ENCODE results near the gene SNX30.

DNA sequence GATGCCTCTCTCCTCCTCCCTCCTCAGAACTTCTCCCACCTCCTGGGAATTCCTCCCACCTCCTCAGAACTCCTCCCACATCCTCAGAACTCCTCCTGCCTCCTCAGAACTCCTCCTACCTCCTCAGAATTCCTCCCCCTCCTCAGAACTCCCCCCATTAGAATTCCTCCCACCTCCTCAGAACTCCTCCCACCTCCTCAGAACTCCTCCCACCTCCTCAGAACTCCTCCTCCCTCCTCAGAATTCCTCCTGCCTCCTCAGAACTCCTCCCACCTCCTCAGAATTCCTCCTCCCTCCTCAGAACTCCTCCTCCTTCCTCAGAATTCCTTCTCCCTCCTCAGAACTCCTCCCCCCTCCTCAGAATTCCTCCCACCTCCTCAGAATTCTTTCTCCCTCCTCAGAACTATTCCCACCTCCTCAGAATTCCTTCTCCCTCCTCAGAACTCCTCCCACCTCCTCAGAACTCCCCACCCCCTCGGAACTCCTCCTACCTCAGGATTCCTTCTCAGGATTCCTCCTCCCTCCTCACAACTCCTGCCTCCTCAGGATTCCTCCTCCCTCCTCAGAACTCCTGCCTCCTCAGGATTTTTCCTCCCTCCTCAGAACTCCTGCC lies 116.2 kb downstream of the SNX30 start:
- TF ChIP-seq, protein P1, sequence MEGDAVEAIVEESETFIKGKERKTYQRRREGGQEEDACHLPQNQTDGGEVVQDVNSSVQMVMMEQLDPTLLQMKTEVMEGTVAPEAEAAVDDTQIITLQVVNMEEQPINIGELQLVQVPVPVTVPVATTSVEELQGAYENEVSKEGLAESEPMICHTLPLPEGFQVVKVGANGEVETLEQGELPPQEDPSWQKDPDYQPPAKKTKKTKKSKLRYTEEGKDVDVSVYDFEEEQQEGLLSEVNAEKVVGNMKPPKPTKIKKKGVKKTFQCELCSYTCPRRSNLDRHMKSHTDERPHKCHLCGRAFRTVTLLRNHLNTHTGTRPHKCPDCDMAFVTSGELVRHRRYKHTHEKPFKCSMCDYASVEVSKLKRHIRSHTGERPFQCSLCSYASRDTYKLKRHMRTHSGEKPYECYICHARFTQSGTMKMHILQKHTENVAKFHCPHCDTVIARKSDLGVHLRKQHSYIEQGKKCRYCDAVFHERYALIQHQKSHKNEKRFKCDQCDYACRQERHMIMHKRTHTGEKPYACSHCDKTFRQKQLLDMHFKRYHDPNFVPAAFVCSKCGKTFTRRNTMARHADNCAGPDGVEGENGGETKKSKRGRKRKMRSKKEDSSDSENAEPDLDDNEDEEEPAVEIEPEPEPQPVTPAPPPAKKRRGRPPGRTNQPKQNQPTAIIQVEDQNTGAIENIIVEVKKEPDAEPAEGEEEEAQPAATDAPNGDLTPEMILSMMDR (IDR thresholded peaks at IDR 0.05; ENCODE audit: borderline replicate concordance, extremely low read depth, low read length, poor library complexity, severe bottlenecking): no peak
- TF ChIP-seq EZH2 (IDR thresholded peaks at IDR 0.05; ENCODE audit: borderline replicate concordance, low read depth, low read length, severe bottlenecking): no peak
